HG03575 (cell line): ENCODE results near the gene NEUROG3.

Experiments
- ATAC-seq: cut with Tn5 transposase; IDR thresholded peaks from one replicate; pipeline ENCODE4 v1.9.1; 2021; ENCODE audit not compliant: unreplicated experiment, insufficient number of reproducible peaks, low FRiP score; ENCODE audit errors: extremely low read depth

Gene NEUROG3

GRCh38 chr10:69573056-69573806 lies at the start of gene NEUROG3:
NEUROG3 (minus strand) TSS chr10:69573422; CDS start chr10:69573043, 379 bp downstream.
- no peak for ATAC-seq

GRCh38 chr10:69620625-69621024 lies 47.4 kb upstream of the NEUROG3 start:
- no peak for ATAC-seq

GRCh38 chr10:69619626-69620025 lies 46.4 kb upstream of the NEUROG3 start:
- no peak for ATAC-seq

GRCh38 chr10:69618746-69619145 lies 45.5 kb upstream of the NEUROG3 start:
- no peak for ATAC-seq

GRCh38 chr10:69616358-69616757 lies 43.1 kb upstream of the NEUROG3 start:
- no peak for ATAC-seq

GRCh38 chr10:69614130-69614529 lies 40.9 kb upstream of the NEUROG3 start:
- ATAC-seq: no peak

- no peak for ATAC-seq
These were observed 39.5 kb upstream of the NEUROG3 start for GRCh38 chr10:69612760-69613159.

GRCh38 chr10:69609077-69609476 lies 35.9 kb upstream of the NEUROG3 start:
- ATAC-seq: no peak

GRCh38 chr10:69600761-69601330 lies 27.6 kb upstream of the NEUROG3 start:
- no peak for ATAC-seq

GRCh38 chr10:69588358-69588757 lies 15.1 kb upstream of the NEUROG3 start:
- ATAC-seq: no peak

GRCh38 chr10:69584624-69585023 lies 11.4 kb upstream of the NEUROG3 start:
- no peak for ATAC-seq

GRCh38 chr10:69583106-69583505 lies 9.9 kb upstream of the NEUROG3 start:
- no peak for ATAC-seq

- ATAC-seq: no peak
These were observed 7.2 kb upstream of the NEUROG3 start for GRCh38 chr10:69580435-69580834.

GRCh38 chr10:69579464-69580060 lies 6.3 kb upstream of the NEUROG3 start:
- no peak for ATAC-seq

GRCh38 chr10:69578508-69578991 lies 5.3 kb upstream of the NEUROG3 start:
- ATAC-seq: no peak

GRCh38 chr10:69577268-69578232 lies 4.3 kb upstream of the NEUROG3 start:
- no peak for ATAC-seq

- no peak for ATAC-seq
These were observed 3.3 kb upstream of the NEUROG3 start for GRCh38 chr10:69576334-69577011.

GRCh38 chr10:69575164-69575722 lies 2.0 kb upstream of the NEUROG3 start:
- no peak for ATAC-seq
